ENCODE data around the gene CAMTA1.
"Not testable (repeated sequence)": the region's sequence is repeated elsewhere in the genome, so short reads cannot be mapped to it uniquely, and the experiment has no call there.

The CAMTA1 gene

DNA sequence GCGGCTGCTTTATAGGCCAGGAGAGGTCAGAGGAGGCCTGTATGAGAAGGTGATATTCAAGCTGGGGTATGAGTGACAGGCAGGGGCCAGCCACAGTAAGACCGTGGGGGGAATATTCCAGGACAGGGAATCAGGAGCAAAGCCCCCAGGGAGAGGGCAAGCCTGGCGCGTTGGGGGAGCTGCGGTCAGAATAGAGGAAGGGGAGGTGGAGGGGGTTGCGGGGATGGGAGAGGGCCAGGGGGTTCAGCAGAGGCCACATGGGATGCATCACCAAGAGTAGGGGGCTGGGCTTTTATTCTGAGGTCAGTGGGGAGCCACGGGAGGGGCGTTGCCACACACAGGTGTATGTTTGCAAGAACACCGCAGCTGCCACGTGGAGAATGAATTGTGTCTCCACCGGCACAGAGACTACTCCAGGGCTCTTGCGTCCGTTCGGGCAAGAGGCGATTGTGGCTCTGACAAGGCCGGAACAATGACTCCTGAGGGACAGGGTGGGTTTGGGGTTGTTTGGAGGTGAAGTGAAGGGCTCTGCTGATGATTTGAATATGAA is 901.1 kb downstream of the CAMTA1 start:
- no peak overlapping the region for H3K4me3 ChIP-seq (ENCODE audit: low read depth, low read length)
- TF ChIP-seq, protein P1, sequence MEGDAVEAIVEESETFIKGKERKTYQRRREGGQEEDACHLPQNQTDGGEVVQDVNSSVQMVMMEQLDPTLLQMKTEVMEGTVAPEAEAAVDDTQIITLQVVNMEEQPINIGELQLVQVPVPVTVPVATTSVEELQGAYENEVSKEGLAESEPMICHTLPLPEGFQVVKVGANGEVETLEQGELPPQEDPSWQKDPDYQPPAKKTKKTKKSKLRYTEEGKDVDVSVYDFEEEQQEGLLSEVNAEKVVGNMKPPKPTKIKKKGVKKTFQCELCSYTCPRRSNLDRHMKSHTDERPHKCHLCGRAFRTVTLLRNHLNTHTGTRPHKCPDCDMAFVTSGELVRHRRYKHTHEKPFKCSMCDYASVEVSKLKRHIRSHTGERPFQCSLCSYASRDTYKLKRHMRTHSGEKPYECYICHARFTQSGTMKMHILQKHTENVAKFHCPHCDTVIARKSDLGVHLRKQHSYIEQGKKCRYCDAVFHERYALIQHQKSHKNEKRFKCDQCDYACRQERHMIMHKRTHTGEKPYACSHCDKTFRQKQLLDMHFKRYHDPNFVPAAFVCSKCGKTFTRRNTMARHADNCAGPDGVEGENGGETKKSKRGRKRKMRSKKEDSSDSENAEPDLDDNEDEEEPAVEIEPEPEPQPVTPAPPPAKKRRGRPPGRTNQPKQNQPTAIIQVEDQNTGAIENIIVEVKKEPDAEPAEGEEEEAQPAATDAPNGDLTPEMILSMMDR (IDR thresholded peaks at IDR 0.05; ENCODE audit: low read depth, low read length) = no peak

DNA sequence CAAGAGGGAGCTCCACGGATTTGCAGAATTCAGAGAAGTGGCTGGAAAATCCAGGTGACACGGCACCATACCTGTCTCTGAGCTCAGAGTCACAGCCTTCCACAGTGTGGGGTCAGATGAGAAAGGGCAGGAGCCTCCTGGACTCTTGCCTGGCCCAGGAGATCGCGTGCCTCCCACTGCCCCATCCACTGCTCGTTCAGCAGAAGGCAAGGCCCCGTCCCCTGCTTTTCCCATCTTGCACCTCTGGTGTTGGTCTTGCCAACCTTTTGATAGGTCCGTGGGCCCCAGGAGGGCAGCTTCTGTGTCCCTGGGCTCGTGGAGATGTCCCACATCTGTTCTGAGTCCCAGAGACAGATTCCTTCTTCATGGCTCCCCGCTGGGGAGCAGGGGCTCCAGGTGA is 902.2 kb downstream of the CAMTA1 start:
- no peak overlapping the region for H3K4me3 ChIP-seq (ENCODE audit: low read depth, low read length)
- TF ChIP-seq, protein P1 (IDR thresholded peaks at IDR 0.05; ENCODE audit: low read depth, low read length) = no peak

DNA sequence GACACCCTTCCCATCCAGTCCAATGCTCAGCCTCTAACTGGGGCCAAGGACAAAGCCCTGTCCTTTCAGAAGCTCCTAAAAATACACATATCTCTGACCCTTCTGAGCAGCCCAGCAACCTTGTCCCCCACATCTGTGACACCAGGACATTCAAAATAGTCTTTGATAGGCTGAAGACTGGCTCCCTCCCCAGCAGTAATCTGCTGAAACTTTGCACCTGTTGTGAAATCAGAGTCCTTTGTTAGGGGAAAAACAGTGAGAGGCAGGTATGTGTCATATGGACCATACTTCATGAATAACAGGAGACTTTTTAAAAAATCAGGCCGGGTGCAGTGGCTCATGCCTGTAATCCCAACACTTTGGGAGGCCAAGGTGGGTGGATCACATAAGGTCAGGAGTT is 903.4 kb downstream of the CAMTA1 start:
- TF ChIP-seq, protein P1 (IDR thresholded peaks at IDR 0.05; ENCODE audit: low read depth, low read length) = no peak
- H3K4me3 ChIP-seq (ENCODE audit: low read depth, low read length) = no peak overlapping the region

DNA sequence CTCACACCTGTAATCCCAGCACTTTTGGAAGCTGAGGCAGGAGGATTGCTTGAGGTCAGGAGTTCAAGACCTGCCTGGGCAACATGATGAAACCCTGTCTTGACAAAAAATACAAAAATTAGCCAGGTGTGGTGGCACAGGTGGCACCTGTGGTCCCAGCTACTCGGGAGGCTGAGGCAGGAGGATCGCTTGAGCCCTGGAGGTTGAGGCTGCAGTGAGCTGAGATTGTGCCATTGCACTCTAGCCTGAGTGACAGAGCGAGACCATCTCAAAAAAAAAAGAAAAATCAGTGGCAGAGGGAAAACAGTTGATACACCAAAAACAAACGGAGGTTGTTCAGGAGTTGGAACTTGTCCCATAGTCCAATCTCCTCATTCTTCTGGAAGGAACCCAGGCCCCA is 904.1 kb downstream of the CAMTA1 start:
- H3K4me3 ChIP-seq (ENCODE audit: low read depth, low read length) = not testable (repeated sequence)

DNA sequence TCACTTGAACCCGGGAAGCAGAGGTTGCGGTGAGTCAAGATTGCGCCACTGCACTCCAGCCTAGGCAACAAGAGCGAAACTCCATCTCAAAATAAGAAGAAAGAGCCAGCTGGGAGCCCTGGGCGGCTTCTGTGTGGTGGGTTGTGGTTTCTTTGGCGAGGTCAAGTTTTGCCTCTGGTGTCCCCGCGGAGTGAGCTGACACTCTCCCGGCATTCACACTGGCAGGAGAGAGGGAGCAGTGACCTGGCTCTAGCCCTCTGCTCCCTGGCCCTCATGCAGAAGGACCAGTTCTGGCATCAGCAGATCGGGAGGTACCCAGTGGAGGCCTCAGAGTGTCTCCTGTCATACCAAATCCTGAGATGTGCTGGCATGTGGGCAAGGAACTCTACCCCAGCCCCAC is 904.8 kb downstream of the CAMTA1 start:
- TF ChIP-seq, protein P1 (IDR thresholded peaks at IDR 0.05; ENCODE audit: low read depth, low read length) = no peak
- no peak overlapping the region for H3K4me3 ChIP-seq (ENCODE audit: low read depth, low read length)

DNA sequence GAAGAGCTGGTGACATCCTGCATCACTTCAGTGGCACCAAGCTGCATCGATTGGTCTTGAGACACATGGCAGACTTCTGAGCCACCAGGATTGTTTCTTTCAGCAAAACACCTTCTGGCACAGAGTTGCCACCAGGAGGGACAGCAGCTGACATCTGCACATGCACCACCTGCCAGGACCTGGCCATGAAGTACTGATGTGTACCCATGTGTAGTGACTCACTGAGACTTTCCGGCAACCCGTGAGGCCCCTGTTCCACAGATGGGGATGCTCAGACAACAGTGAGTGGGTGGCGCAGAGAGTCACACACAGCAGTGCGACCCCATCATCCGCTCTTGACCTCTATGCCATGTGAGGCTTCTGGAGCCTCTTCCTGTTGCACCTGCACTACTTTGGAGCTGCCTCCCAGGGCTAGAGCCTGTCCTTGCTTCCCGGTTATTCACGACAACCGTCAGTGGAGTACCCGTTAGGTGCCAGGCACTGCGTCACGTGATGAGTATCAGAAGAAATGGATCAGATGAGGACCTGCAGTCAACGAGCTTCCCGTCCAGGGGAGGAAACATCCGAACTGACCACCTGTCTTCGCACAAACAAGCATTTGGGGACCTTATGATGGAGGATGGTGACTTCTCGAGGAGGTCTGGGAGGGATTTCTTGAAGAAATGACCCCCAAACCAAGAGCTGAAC is 905.4 kb downstream of the CAMTA1 start:
- TF ChIP-seq, protein P1 (IDR thresholded peaks at IDR 0.05; ENCODE audit: low read depth, low read length) = no peak
- no peak overlapping the region for H3K4me3 ChIP-seq (ENCODE audit: low read depth, low read length)

DNA sequence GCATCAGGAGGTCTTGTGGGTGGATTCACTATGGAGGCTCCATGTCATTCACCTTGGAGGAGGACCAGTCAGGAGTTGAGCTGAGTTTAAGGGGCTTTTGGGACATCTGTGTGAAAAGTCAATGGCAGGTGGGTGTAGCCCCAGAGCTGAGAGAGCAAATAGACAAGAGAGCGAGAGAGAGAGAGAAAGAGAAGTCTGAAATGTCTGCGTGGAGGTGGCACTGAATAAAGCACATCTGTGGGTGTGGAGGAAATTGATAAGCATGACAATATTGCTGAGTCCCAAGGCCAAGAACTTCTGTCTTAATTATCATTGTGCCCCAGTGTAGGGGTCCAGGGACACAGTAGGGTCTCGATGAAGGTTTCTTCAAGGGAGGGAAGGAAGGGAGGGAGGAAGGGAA is 906.3 kb downstream of the CAMTA1 start:
- TF ChIP-seq, protein P1 (IDR thresholded peaks at IDR 0.05; ENCODE audit: low read depth, low read length) = no peak
- no peak overlapping the region for H3K4me3 ChIP-seq (ENCODE audit: low read depth, low read length)

DNA sequence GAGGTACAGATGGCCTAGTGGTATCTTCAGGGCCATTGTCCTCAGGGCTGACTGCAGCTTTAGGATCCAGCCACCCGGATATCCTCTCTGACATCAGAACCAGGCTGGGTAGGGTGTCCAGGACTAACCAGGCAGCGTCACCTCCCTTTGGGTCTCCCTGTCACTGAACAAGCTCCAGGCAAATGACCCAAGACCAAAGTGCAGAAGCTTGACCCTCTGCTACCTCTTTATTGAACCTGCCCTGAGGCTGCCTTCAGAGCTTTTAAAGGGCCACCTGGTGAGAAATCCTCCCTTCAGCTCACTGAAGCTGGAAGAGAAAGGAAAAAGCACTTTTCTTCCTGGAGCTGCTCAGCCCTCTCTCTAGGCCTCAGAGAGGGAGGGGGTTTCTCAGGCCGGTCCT is 906.8 kb downstream of the CAMTA1 start:
- H3K4me3 ChIP-seq (ENCODE audit: low read depth, low read length) = no peak overlapping the region
- TF ChIP-seq, protein P1 (IDR thresholded peaks at IDR 0.05; ENCODE audit: low read depth, low read length) = no peak

DNA sequence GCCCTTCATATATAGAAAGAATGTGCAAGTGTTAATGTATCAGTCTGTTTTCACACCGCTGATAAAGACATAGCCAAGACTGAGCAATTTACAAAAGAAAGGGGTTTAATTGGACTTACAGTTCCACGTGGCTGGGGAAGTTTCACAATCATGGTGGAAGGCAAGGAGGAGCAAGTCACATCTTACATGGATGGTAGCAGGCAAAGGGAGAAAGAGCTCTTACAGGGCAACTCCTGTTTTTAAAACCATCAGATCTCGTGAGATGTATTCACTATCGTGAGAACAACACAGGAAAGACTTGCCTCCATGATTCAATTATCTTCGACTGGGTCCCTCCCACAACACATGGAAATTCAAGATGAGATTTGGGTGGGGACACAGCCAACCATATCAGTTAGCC is 907.8 kb downstream of the CAMTA1 start:
- H3K4me3 ChIP-seq (ENCODE audit: low read depth, low read length) = not testable (repeated sequence)

Data from WI38 (cell line).